ENCODE results near the gene CIB2.

The CIB2 gene

GRCh38 chr15:78087951-78088772 lies 43.1 kb downstream of the CIB2 start:
- Histone ChIP-seq H3K4me3 (ENCODE audit: low read depth, low read length) (no peak overlapping the region), H3K4me1 (ENCODE audit: control insufficient read depth, insufficient read depth, low read length) (no peaks in the 10 kb centered on the region), H3K9me3 (ENCODE audit: control insufficient read depth, insufficient read depth, low read depth, low read length) (no peaks in the 10 kb centered on the region), H3K36me3 (ENCODE audit: control insufficient read depth in 2 of 2, insufficient read depth in 1 of 2, low read length in 2 of 2) (no peaks in the 10 kb centered on the region), H3K27ac (ENCODE audit: extremely low read depth, low read depth, low read length) (no peak overlapping the region)
- CTCF ChIA-PET, result interaction anchor here (0.5 to 1.1 kb wide), 3 partner anchors 20 to 129 kb away, joined by 3 to 5 read pairs (median 3); no protein-coding TSS in a partner anchor
- POLR2A ChIA-PET, result interaction anchor here (0.5 kb wide), 2 partner anchors 9 to 477 kb away, joined by 3 to 6 read pairs; no protein-coding TSS in a partner anchor
- TF ChIP-seq ZBTB1 (tag by site-specific recombination; IDR thresholded peaks at IDR 0.05), result no peak
- no peak for TF ChIP-seq ZSCAN4 (tag by site-specific recombination; IDR thresholded peaks at IDR 0.05)
- no peak for TF ChIP-seq ZFP41 (tag by site-specific recombination; IDR thresholded peaks at IDR 0.05; ENCODE audit: borderline replicate concordance)
- no peak for TF ChIP-seq KLF17 (tag by site-specific recombination; IDR thresholded peaks at IDR 0.05)
- TF ChIP-seq ZFHX2 (tag by site-specific recombination; conservative IDR thresholded peaks at IDR 0.05), result no peak
- no peak for TF ChIP-seq ZNF16 (tag by site-specific recombination; IDR thresholded peaks at IDR 0.05; ENCODE audit: low read depth)
- no peak for TF ChIP-seq TSHZ1 (tag by site-specific recombination; IDR thresholded peaks at IDR 0.05; ENCODE audit: borderline replicate concordance)
- no peak for TF ChIP-seq ZNF768 (tag by site-specific recombination; IDR thresholded peaks at IDR 0.05)
- TF ChIP-seq ZFP37 (tag by site-specific recombination; IDR thresholded peaks at IDR 0.05), result no peak
- no peak for TF ChIP-seq BCL6B (tag by site-specific recombination; IDR thresholded peaks at IDR 0.05)
- TF ChIP-seq ZNF211 (tag by site-specific recombination; IDR thresholded peaks at IDR 0.05; ENCODE audit: low read depth), result no peak

- POLR2A ChIA-PET, result no interaction called here
- Histone ChIP-seq H3K36me3 (ENCODE audit: control insufficient read depth in 2 of 2, insufficient read depth in 1 of 2, low read length in 2 of 2) (no peaks in the 10 kb centered on the region), H3K4me3 (ENCODE audit: low read depth, low read length) (no peak overlapping the region), H3K27ac (ENCODE audit: extremely low read depth, low read depth, low read length) (no peak overlapping the region), H3K9me3 (ENCODE audit: control insufficient read depth, insufficient read depth, low read depth, low read length) (no peaks in the 10 kb centered on the region), H3K4me1 (ENCODE audit: control insufficient read depth, insufficient read depth, low read length) (no peaks in the 10 kb centered on the region)
- CTCF ChIA-PET, result interaction anchor here (0.6 to 1.4 kb wide), 4 partner anchors 10 to 126 kb away, joined by 3 to 7 read pairs (median 4); no protein-coding TSS in a partner anchor
- no peak for TF ChIP-seq REPIN1 (tag by site-specific recombination; IDR thresholded peaks at IDR 0.05; ENCODE audit: low read depth)
- no peak for TF ChIP-seq ZNF561 (tag by site-specific recombination; IDR thresholded peaks at IDR 0.05; ENCODE audit: borderline replicate concordance)
- TF ChIP-seq ZNF600 (tag by site-specific recombination; IDR thresholded peaks at IDR 0.05), result no peak
- no peak for TF ChIP-seq ZNF660 (tag by site-specific recombination; IDR thresholded peaks at IDR 0.05)
- no peak for TF ChIP-seq ZNF324 (tag by site-specific recombination; IDR thresholded peaks at IDR 0.05)
- TF ChIP-seq ZNF426 (tag by site-specific recombination; IDR thresholded peaks at IDR 0.05), result no peak
- no peak for TF ChIP-seq EGR2 (tag by site-specific recombination; IDR thresholded peaks at IDR 0.05; ENCODE audit: low read depth)
- TF ChIP-seq ZNF155 (tag by site-specific recombination; IDR thresholded peaks at IDR 0.05), result no peak
- TF ChIP-seq KLF17 (tag by site-specific recombination; IDR thresholded peaks at IDR 0.05), result no peak
- TF ChIP-seq GLI2 (tag by site-specific recombination; IDR thresholded peaks at IDR 0.05; ENCODE audit: borderline replicate concordance, low read depth), result no peak
- TF ChIP-seq ZNF449 (tag by site-specific recombination; IDR thresholded peaks at IDR 0.05), result no peak
- TF ChIP-seq ZBTB21 (tag by site-specific recombination; IDR thresholded peaks at IDR 0.05), result no peak
- no peak for TF ChIP-seq ZNF133 (tag by site-specific recombination; IDR thresholded peaks at IDR 0.05)
- TF ChIP-seq ZNF175 (tag by site-specific recombination; IDR thresholded peaks at IDR 0.05), result no peak
- TF ChIP-seq KLF1 (tag by site-specific recombination; IDR thresholded peaks at IDR 0.05), result no peak
Observed at GRCh38 chr15:78085928-78086327, 45.3 kb downstream of the CIB2 start.
